ENCODE results near the gene GDPGP1.

GDPGP1 gene

GRCh38 chr15:90230610-90231009 lies 3.4 kb upstream of the GDPGP1 start:
- H3K36me3 ChIP-seq (ENCODE audit: control insufficient read depth, insufficient read depth, low read length), result peaks cover 26% of the 10 kb centered on the region
- DNase-seq (ENCODE audit: extremely low read depth, insufficient read length), result no peak
- no peak for TF ChIP-seq CTCF (IDR thresholded peaks at IDR 0.05; ENCODE audit: insufficient read depth, low read length, poor library complexity, severe bottlenecking)
- peak overlapping the region; percentile 12; the same call in 1 of the 2 replicates for H3K4me3 ChIP-seq (replicated peaks; ENCODE audit: low read depth, low read length)
- H3K27me3 ChIP-seq (replicated peaks; ENCODE audit: control insufficient read depth, insufficient read depth, low read length), result no peaks in the 10 kb centered on the region

- no peaks in the 10 kb centered on the region for H3K27me3 ChIP-seq (replicated peaks; ENCODE audit: control insufficient read depth, insufficient read depth, low read length)
- H3K4me3 ChIP-seq (replicated peaks; ENCODE audit: low read depth, low read length), result peak overlapping the region; percentile 90
- no peak for TF ChIP-seq CTCF (IDR thresholded peaks at IDR 0.05; ENCODE audit: insufficient read depth, low read length, poor library complexity, severe bottlenecking)
- peak; percentile 51 for DNase-seq (ENCODE audit: extremely low read depth, insufficient read length)
- H3K36me3 ChIP-seq (ENCODE audit: control insufficient read depth, insufficient read depth, low read length), result peaks cover 24% of the 10 kb centered on the region
These were observed 2.7 kb upstream of the GDPGP1 start for GRCh38 chr15:90231028-90232017.

- peaks cover 24% of the 10 kb centered on the region for H3K36me3 ChIP-seq (ENCODE audit: control insufficient read depth, insufficient read depth, low read length)
- no peaks in the 10 kb centered on the region for H3K27me3 ChIP-seq (replicated peaks; ENCODE audit: control insufficient read depth, insufficient read depth, low read length)
- TF ChIP-seq CTCF (IDR thresholded peaks at IDR 0.05; ENCODE audit: insufficient read depth, low read length, poor library complexity, severe bottlenecking), result no peak
- no peak for DNase-seq (ENCODE audit: extremely low read depth, insufficient read length)
- H3K4me3 ChIP-seq (replicated peaks; ENCODE audit: low read depth, low read length), result peak overlapping the region; percentile 90
These were observed 1.8 kb upstream of the GDPGP1 start for GRCh38 chr15:90232196-90232595.

GRCh38 chr15:90232941-90233386 lies 1.0 kb upstream of the GDPGP1 start:
- no peak for TF ChIP-seq CTCF (IDR thresholded peaks at IDR 0.05; ENCODE audit: insufficient read depth, low read length, poor library complexity, severe bottlenecking)
- Histone ChIP-seq H3K27me3 (replicated peaks; ENCODE audit: control insufficient read depth, insufficient read depth, low read length) (no peaks in the 10 kb centered on the region), H3K36me3 (ENCODE audit: control insufficient read depth, insufficient read depth, low read length) (peaks cover 18% of the 10 kb centered on the region), H3K4me3 (replicated peaks; ENCODE audit: low read depth, low read length) (peak overlapping the region; percentile 90)
- DNase-seq (ENCODE audit: extremely low read depth, insufficient read length), result no peak

DNA sequence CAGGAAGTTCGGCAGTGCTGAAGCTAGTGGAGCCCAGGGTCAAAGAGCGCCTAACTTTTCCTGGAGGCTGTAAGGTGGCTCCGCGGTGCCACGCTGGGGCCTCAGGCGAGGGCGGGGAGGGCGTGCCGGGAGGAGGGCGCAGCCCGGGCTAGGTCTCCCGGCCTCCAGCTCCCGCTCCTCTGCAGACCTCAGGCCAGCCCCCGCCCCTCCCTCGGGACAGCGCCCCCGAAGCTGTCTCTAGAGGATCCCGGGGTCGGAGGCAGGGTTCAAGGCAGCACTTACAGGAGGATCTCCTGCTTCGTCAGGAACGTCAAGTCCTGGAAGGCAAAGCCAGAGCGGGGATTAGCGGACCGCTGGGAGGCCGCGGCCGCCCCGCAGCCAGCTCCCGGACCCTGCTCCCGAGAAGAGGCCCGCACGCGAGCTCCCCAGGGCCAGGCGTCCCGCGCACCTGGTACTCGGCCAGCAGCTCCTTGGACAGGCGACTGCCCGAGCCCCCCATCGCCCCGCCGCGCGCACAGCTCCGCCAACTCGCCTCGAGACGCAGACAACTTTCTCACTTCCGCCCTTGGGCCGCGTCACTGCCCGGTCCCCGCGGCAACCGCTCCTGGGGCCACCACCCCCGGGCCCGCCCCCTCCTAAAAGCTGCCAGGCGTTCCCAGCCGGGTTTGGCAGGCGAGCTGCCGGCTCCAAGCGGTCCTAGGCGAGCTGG lies 468 bp upstream of the GDPGP1 start, which contains the start of gene CIB1:
TSS of gene CIB1 (minus strand) at position 555 of the 709 bp plus-strand sequence. CDS start at position 499, 56 bp downstream.
- Histone ChIP-seq H3K27me3 (replicated peaks; ENCODE audit: control insufficient read depth, insufficient read depth, low read length) (no peaks in the 10 kb centered on the region), H3K4me3 (replicated peaks; ENCODE audit: low read depth, low read length) (peak within 1 kb of the TSS; percentile 90), H3K36me3 (ENCODE audit: control insufficient read depth, insufficient read depth, low read length) (peaks cover 13% of the 10 kb centered on the region)
- peak; percentile 45 for TF ChIP-seq CTCF (IDR thresholded peaks at IDR 0.05; ENCODE audit: insufficient read depth, low read length, poor library complexity, severe bottlenecking)
- no peak for DNase-seq (ENCODE audit: extremely low read depth, insufficient read length)

All from GM06990 (cell line).